Sigmoid colon (tissue), 7 donors: ENCODE measurements around the gene FBLN1. TPM values are rescaled to one million over a fixed set of nuclear protein-coding genes. Genes with fewer than 3 reads are reported as not detected.
"Not testable (repeated sequence)": the region's sequence is repeated elsewhere in the genome, so short reads cannot be mapped to it uniquely, and the experiment has no call there.

Source experiments
- DNase-seq: peaks from one replicate; pipeline ENCODE4 v3.0.0-alpha.2; 2019
- H3K27ac ChIP-seq, 4 donors: fragments of 200-600 bp; sonication (generic); one replicate each; pipeline ENCODE4 v1.5.1; 2016 to 2019; ENCODE audit warnings: mild to moderate bottlenecking in 1 of 4
- H3K27me3 ChIP-seq, 3 donors: fragments of 200-600 bp; sonication (generic); one replicate each; pipeline ENCODE4 v1.5.1; 2019; ENCODE audit warnings: mild to moderate bottlenecking in 1 of 3
- H3K36me3 ChIP-seq, 4 donors: fragments of 200-600 bp; sonication (generic); one replicate each; pipeline ENCODE4 v1.5.1; 2016 to 2019
- H3K4me1 ChIP-seq, 4 donors: fragments of 200-600 bp; sonication (generic); one replicate each; pipeline ENCODE4 v1.5.1; 2017 to 2019
- H3K4me3 ChIP-seq, 4 donors: fragments of 200-600 bp; sonication (generic); one replicate each; pipeline ENCODE4 v1.5.1; 2017 to 2019; ENCODE audit warnings: mild to moderate bottlenecking in 2 of 4, moderate library complexity in 1 of 4
- H3K9me3 ChIP-seq, 4 donors: fragments of 200-600 bp in 3 of 4; sonication (generic) in 3 of 4; one replicate each; pipeline versions ENCODE4 v1.5.1 to v1.6.1; 2013 to 2019
- CTCF ChIP-seq, 4 experiments: fragments of 450-650 bp in 3 of 4; fragments of 200-600 bp in 1 of 4; IDR thresholded peaks; one replicate each; pipeline ENCODE4 v1.5.1; 2016 to 2019; ENCODE audit warnings: antibody characterized with exemption in 4 of 4, mild to moderate bottlenecking in 3 of 4, moderate library complexity in 2 of 4
- EP300 ChIP-seq, 4 donors: sonication (generic); formaldehyde crosslinking; IDR thresholded peaks; one replicate each; pipeline ENCODE4 v1.6.1; 2017; ENCODE audit warnings: antibody characterized with exemption in 4 of 4
- POLR2A ChIP-seq, 2 donors: fragments of 450-650 bp; IDR thresholded peaks; one replicate each; pipeline ENCODE4 v1.6.1; 2016; ENCODE audit warnings: antibody characterized with exemption in 2 of 2, mild to moderate bottlenecking in 2 of 2, moderate library complexity in 2 of 2
- POLR2AphosphoS5 ChIP-seq, 4 donors: sonication (generic); formaldehyde crosslinking; IDR thresholded peaks; one replicate each; pipeline ENCODE4 v1.6.1; 2017; ENCODE audit warnings: antibody characterized with exemption in 4 of 4
- WGBS, 2 donors: extraction: QIAGEN DNeasy Blood & Tissue Kit; methylation state at CpG; one replicate each; pipeline ENCODE4 v1.1.7; 2013; 5-methylcytosine and 5-hydroxymethylcytosine counted together
- intact Hi-C: fragments of 100-400 bp; cut with DNase I; formaldehyde crosslinking; loops from one replicate; pipeline ENCODE4 v1.15.1; 2023
- polyA plus RNA-seq, 3 donors: library from polyadenylated mRNA; stranded (reverse); fragments of 200-250 nt; gene quantifications; one replicate each; pipeline ENCODE4 v1.2.3, GENCODE V29; 2013
- total RNA-seq, 4 donors: library from RNA; depleted of rRNA; stranded (reverse); fragments of >200 nt; gene quantifications; one replicate each; pipeline ENCODE4 v1.1.0, GENCODE V29; 2016
- donor health status: healthy with polysubstance abuse.
- donor health status: Bipolar disorder and iron deficiency.
- donor health status: healthy.

The FBLN1 gene
- total and polyA plus RNA-seq, 7 donors = 9.0 to 230 (median 123) TPM

GRCh38 chr22:45621836-45622600 is 119.3 kb downstream of the FBLN1 start:
- Histone ChIP-seq H3K36me3 (no peaks in the 10 kb centered on the region), H3K27me3 (peaks cover 0 to 1% (median 0%) of the 10 kb centered on the region in 3 donors), H3K4me1 (no peaks in the 10 kb centered on the region), H3K4me3 (no peak overlapping the region), H3K27ac (no peak overlapping the region), H3K9me3 (no peaks in the 10 kb centered on the region)
- intact Hi-C loops = no loop called here
- no peak for DNase-seq
- TF ChIP-seq POLR2AphosphoS5 (IDR thresholded peaks at IDR 0.05) = no peak
- TF ChIP-seq EP300 (IDR thresholded peaks at IDR 0.05) = no peak
- TF ChIP-seq POLR2A (IDR thresholded peaks at IDR 0.05) = no peak
- TF ChIP-seq CTCF (IDR thresholded peaks at IDR 0.05) = no peak
- WGBS, 2 donors = 84 to 89% methylated on average over 11 of the region's 11 CpGs

GRCh38 chr22:45623464-45624145 is 120.9 kb downstream of the FBLN1 start:
- H3K36me3 ChIP-seq, H3K9me3 ChIP-seq, H3K4me1 ChIP-seq, intact Hi-C loops, H3K4me3 ChIP-seq, DNase-seq, H3K27ac ChIP-seq: not testable (repeated sequence)
- 77 to 93% methylated on average over 3 of the region's 3 CpGs for WGBS, 2 donors
- peaks cover 0 to 16% (median 2%) of the 10 kb centered on the region in 3 donors for H3K27me3 ChIP-seq

DNA sequence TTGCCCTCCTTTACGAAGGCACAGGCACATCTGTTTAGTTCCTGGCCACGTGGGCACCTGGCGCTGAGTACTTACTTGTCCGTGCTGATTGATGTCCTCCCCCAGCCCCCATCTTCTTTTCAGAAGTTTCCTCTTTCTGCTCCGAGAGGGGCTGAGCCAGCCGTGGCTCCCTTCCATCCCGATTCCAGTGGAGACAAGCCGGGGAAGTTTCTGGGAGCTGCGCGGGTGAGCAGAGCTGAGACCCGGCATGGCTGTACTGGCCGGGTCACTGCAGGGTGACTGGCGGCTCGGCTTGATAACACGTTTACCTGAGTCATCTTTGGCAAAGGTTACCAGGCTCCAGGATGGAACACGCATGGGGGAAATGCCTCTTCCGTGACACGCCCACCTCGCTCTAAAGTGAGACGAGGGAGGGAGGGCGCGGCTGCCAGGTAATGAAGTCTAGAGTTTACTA is 123.5 kb downstream of the FBLN1 start:
- H3K4me1 ChIP-seq = no peaks in the 10 kb centered on the region
- no peaks in the 10 kb centered on the region for H3K9me3 ChIP-seq
- H3K27ac ChIP-seq = no peak overlapping the region
- H3K27me3 ChIP-seq = peaks cover 0 to 42% (median 18%) of the 10 kb centered on the region in 3 donors
- no peak overlapping the region for H3K4me3 ChIP-seq
- no peak for DNase-seq
- TF ChIP-seq EP300 (IDR thresholded peaks at IDR 0.05) (no peak), POLR2AphosphoS5 (IDR thresholded peaks at IDR 0.05) (no peak), CTCF (IDR thresholded peaks at IDR 0.05) (no peak), POLR2A (IDR thresholded peaks at IDR 0.05) (no peak)
- intact Hi-C loops = no loop called here
- H3K36me3 ChIP-seq = no peaks in the 10 kb centered on the region
- 18 to 65% methylated on average over 22 of the region's 22 CpGs for WGBS, 2 donors

DNA sequence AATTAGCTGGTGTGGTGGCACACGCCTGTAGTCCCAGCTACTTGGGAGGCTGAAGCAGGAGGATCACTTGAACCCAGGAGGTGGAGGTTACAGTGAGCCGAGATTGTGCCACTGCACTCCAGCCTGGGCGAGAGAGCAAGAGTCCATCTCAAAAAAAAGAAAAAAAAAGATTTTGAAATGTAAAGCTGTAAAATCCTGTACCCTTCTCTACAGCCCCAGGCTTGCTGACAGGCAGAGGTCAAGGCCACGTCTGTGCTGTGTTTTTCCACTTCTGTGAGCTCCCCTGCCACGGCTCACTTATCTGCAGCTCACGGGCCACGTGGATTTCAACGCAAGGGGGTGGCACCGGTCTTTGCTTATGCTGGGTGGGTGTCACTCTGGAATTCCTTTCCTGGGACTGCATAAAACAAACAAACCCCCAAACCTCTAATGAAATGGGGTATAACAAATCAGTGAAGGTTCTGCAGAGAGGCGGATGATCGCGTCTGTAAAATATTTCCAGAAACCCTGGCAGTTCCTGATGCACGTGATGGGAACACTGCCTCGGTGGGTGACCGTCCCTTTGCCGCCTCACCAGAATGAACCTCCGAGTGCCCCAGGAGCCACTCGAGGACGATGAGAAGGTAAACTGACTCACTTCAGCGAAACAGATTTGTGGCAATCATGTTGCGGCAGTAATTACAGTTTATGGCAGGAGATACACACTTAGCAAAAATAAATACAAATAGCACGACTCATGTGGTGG is 125.0 kb downstream of the FBLN1 start:
- DNase-seq = no peak
- Histone ChIP-seq H3K4me1 (peaks cover 0 to under 1% (median 0%) of the 10 kb centered on the region in 4 donors), H3K9me3 (no peaks in the 10 kb centered on the region), H3K27me3 (peaks cover 0 to 56% (median 24%) of the 10 kb centered on the region in 3 donors), H3K36me3 (no peaks in the 10 kb centered on the region), H3K4me3 (no peak overlapping the region), H3K27ac (no peak overlapping the region)
- intact Hi-C loops = no loop called here
- no peak for TF ChIP-seq POLR2A (IDR thresholded peaks at IDR 0.05)
- no peak for TF ChIP-seq POLR2AphosphoS5 (IDR thresholded peaks at IDR 0.05)
- TF ChIP-seq CTCF (IDR thresholded peaks at IDR 0.05) = no peak
- TF ChIP-seq EP300 (IDR thresholded peaks at IDR 0.05) = no peak
- 71 to 87% methylated on average over 22 of the region's 22 CpGs for WGBS, 2 donors

DNA sequence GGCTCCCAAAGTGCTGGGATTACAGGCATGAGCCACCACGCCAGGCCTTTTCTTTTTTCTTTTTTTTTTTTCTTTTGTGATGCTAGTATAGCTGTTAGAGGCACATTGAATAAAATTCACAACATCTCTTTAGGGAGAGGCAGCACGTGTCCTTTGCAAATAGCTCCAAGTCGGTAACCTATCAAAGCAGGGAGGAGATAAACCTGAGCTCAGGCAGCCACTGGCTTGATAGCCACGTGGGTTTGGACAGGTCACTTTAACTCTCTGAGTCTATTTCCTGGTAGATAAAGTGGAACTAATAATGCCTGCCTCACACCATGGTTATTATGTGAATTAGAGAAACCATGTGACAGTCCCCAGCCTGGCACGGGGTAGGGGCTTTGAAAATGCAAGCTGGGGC is 125.8 kb downstream of the FBLN1 start:
- intact Hi-C loops = no loop called here
- peaks cover 0 to 6% (median 0%) of the 10 kb centered on the region in 4 donors for H3K4me1 ChIP-seq
- H3K27ac ChIP-seq = no peak overlapping the region
- H3K27me3 ChIP-seq = peaks cover 0 to 64% (median 28%) of the 10 kb centered on the region in 3 donors
- TF ChIP-seq POLR2A (IDR thresholded peaks at IDR 0.05) (no peak), CTCF (IDR thresholded peaks at IDR 0.05) (no peak)
- H3K36me3 ChIP-seq = no peaks in the 10 kb centered on the region
- H3K4me3 ChIP-seq = no peak overlapping the region
- DNase-seq = no peak
- 43 to 64% methylated on average over 5 of the region's 5 CpGs for WGBS, 2 donors
- H3K9me3 ChIP-seq = no peaks in the 10 kb centered on the region
